ENCODE results near the gene POLDIP3. TPM values are rescaled to one million over a fixed set of nuclear protein-coding genes. Genes with fewer than 3 reads are reported as not detected.

The POLDIP3 gene
- total and polyA plus RNA-seq, 2 of the 4 experiments (the other 2 are of a cell fraction), result 33.9 to 43.6 TPM

GRCh38 chr22:42602470-42602869, 12.2 kb downstream of the POLDIP3 start:
- ChIA-PET POLR2A (ENCODE audit: unreplicated experiment) (no interaction called here), CTCF (no interaction called here)
- H2BK120ac ChIP-seq (ENCODE audit: low read depth, low read length), result no peak overlapping the region
- intact Hi-C loops (cut with micrococcal nuclease), result no loop called here
- H3K18ac ChIP-seq (ENCODE audit: low read depth, low read length), result no peak overlapping the region
- peaks cover 8% of the 10 kb centered on the region for H3K4me1 ChIP-seq (ENCODE audit: control insufficient read depth, insufficient read depth, low read length)
- H2BK15ac ChIP-seq (ENCODE audit: low read depth, low read length), result no peak overlapping the region
- H3K4ac ChIP-seq (ENCODE audit: low read depth, low read length), result no peak overlapping the region
- in situ Hi-C loops (cut with MboI; ENCODE audit: low sequenced_read_pairs), result no loop called here
- no peak overlapping the region for H2AK9ac ChIP-seq (replicated peaks; ENCODE audit: low read depth, low read length, poor library complexity)
- no peaks in the 10 kb centered on the region for H3K27me3 ChIP-seq (ENCODE audit: control insufficient read depth, insufficient read depth, low read length)
- no peak overlapping the region for H2AK5ac ChIP-seq (ENCODE audit: low read depth, low read length)
- peaks cover 36% of the 10 kb centered on the region for H3K36me3 ChIP-seq (ENCODE audit: control insufficient read depth, insufficient read depth, low read length)
- H3K79me1 ChIP-seq (ENCODE audit: low read depth in 1 of 2, low read length in 2 of 2), result peaks cover 44 to 76% of the 10 kb centered on the region in 2 experiments
- no peak overlapping the region for H3K27ac ChIP-seq (ENCODE audit: insufficient read depth, low read length)
- no peak for TF ChIP-seq CHD1 (IDR thresholded peaks at IDR 0.05; ENCODE audit: low read depth, low read length)
- no peak for TF ChIP-seq NFE2L2 (IDR thresholded peaks at IDR 0.05; ENCODE audit: low read depth, low read length)
- TF ChIP-seq SMC3 (IDR thresholded peaks at IDR 0.05; ENCODE audit: low read depth, low read length), result no peak
- TF ChIP-seq MXI1 (IDR thresholded peaks at IDR 0.05; ENCODE audit: borderline replicate concordance, low read depth, low read length), result no peak
- no peak for TF ChIP-seq ELK1 (IDR thresholded peaks at IDR 0.05; ENCODE audit: borderline replicate concordance, low read depth, low read length)
- TF ChIP-seq RFX5 (IDR thresholded peaks at IDR 0.05; ENCODE audit: low read depth, low read length), result no peak
- no peak for TF ChIP-seq CEBPB (IDR thresholded peaks at IDR 0.05; ENCODE audit: low read depth, low read length)
- TF ChIP-seq POLR2A (IDR thresholded peaks at IDR 0.05; ENCODE audit: low read depth, low read length), result no peak
- no peak for TF ChIP-seq FOS (IDR thresholded peaks at IDR 0.05; ENCODE audit: low read depth, low read length)
- TF ChIP-seq RCOR1 (IDR thresholded peaks at IDR 0.05; ENCODE audit: insufficient replicate concordance, low read length), result no peak
- no peak for TF ChIP-seq BHLHE40 (IDR thresholded peaks at IDR 0.05; ENCODE audit: low read depth, low read length)
- TF ChIP-seq RAD21 (IDR thresholded peaks at IDR 0.05; ENCODE audit: low read length), result no peak
- no peak for TF ChIP-seq MAFK (IDR thresholded peaks at IDR 0.05; ENCODE audit: low read depth, low read length)
- TF ChIP-seq USF2 (IDR thresholded peaks at IDR 0.05; ENCODE audit: low read depth, low read length), result no peak
- TF ChIP-seq MAZ (IDR thresholded peaks at IDR 0.05; ENCODE audit: borderline replicate concordance, low read depth, low read length), result no peak
- no peak for TF ChIP-seq CTCF (conservative IDR thresholded peaks at IDR 0.05; ENCODE audit: low read depth, low read length)
- H3K4me2 ChIP-seq (ENCODE audit: low read depth, low read length), result no peak overlapping the region
- no peak overlapping the region for H3K23ac ChIP-seq (ENCODE audit: low read depth, low read length)
- no peak overlapping the region for H4K5ac ChIP-seq (ENCODE audit: low read depth, low read length)
- H2BK5ac ChIP-seq (ENCODE audit: low read depth, low read length, poor library complexity, severe bottlenecking), result no peak overlapping the region
- H4K8ac ChIP-seq (ENCODE audit: low read depth in 2 of 2, low read length in 2 of 2), result no peak overlapping the region
- dilution Hi-C loops (cut with HindIII; ENCODE audit: low sequenced_read_pairs, unreplicated experiment), result no loop called here
- no peak overlapping the region for H2BK20ac ChIP-seq (ENCODE audit: low read depth, low read length)
- WGBS, 2 experiments (ENCODE audit: extremely low coverage in 2 of 2, insufficient read length in 1 of 2), result no CpG with 5 or more reads among the region's 2 CpGs
- ATAC-seq (ENCODE audit: low read depth) (no peak), DNase-seq (no peak)
- no peak overlapping the region for H2AFZ ChIP-seq (replicated peaks; ENCODE audit: low read length, poor library complexity)
- no peak overlapping the region for H3K56ac ChIP-seq (ENCODE audit: extremely low read depth, insufficient read depth, low read length)
- H3K9me3 ChIP-seq (ENCODE audit: control insufficient read depth, insufficient read depth, low read length), result no peaks in the 10 kb centered on the region
- H4K91ac ChIP-seq (ENCODE audit: insufficient read depth, low read depth, low read length), result no peak overlapping the region
- BruUV-seq (replicated peaks), result no TSS peak
- H3K4me3 ChIP-seq (ENCODE audit: insufficient read depth, low read depth, low read length), result no peak overlapping the region
- H3K9ac ChIP-seq (ENCODE audit: low read depth, low read length), result no peak overlapping the region
- peaks cover 19% of the 10 kb centered on the region for H3K9me1 ChIP-seq (ENCODE audit: insufficient read depth, low read length)
- peaks cover 49% of the 10 kb centered on the region for H4K20me1 ChIP-seq (ENCODE audit: insufficient read depth, low read length)
- H3K14ac ChIP-seq (replicated peaks; ENCODE audit: low read depth, low read length), result no peak overlapping the region
